ENCODE data around the gene FCGR3A. TPM values are rescaled to one million over a fixed set of nuclear protein-coding genes. Genes with fewer than 3 reads are reported as not detected.
"Not testable (repeated sequence)": the region's sequence is repeated elsewhere in the genome, so short reads cannot be mapped to it uniquely, and the experiment has no call there.

FCGR3A gene
- total RNA-seq, 2 experiments from 2014 or later: not detected

- CTCF ChIA-PET (ENCODE audit: unreplicated experiment); H3K27ac ChIP-seq (ENCODE audit: low read depth, low read length, poor library complexity, severe bottlenecking); H3K9me2 ChIP-seq (ENCODE audit: insufficient read depth, low read length); H4K20me1 ChIP-seq (ENCODE audit: insufficient read depth, low read length); DNase-seq (ENCODE audit: low spot score); H2AFZ ChIP-seq (ENCODE audit: low read length); intact Hi-C loops (cut with micrococcal nuclease; ENCODE audit: unreplicated experiment); H3K4me1 ChIP-seq (ENCODE audit: insufficient read depth, low read length, poor library complexity, severe bottlenecking); H3K79me2 ChIP-seq (ENCODE audit: insufficient read depth, low read depth, low read length); H3K36me3 ChIP-seq (ENCODE audit: insufficient read depth, low read length); H3K9me3 ChIP-seq (ENCODE audit: low read length); BruUV-seq (replicated peaks); POLR2A ChIA-PET: not testable (repeated sequence)
- peak overlapping the region; percentile 69 for H3K4me3 ChIP-seq (ENCODE audit: low read depth, low read length, poor library complexity, severe bottlenecking)
- H3K4me2 ChIP-seq (ENCODE audit: low read length): peak overlapping the region; percentile 76
Observed at GRCh38 chr1:161529463-161530104, 20.0 kb downstream of the FCGR3A start.

- CTCF ChIA-PET (ENCODE audit: unreplicated experiment); H3K27ac ChIP-seq (ENCODE audit: low read depth, low read length, poor library complexity, severe bottlenecking); H3K79me2 ChIP-seq (ENCODE audit: insufficient read depth, low read depth, low read length); H4K20me1 ChIP-seq (ENCODE audit: insufficient read depth, low read length); intact Hi-C loops (cut with micrococcal nuclease; ENCODE audit: unreplicated experiment); H3K9me2 ChIP-seq (ENCODE audit: insufficient read depth, low read length); H3K36me3 ChIP-seq (ENCODE audit: insufficient read depth, low read length); BruUV-seq (replicated peaks); H2AFZ ChIP-seq (ENCODE audit: low read length); H3K4me1 ChIP-seq (ENCODE audit: insufficient read depth, low read length, poor library complexity, severe bottlenecking); H3K4me3 ChIP-seq (ENCODE audit: low read depth, low read length, poor library complexity, severe bottlenecking); H3K4me2 ChIP-seq (ENCODE audit: low read length); H3K9me3 ChIP-seq (ENCODE audit: low read length); DNase-seq (ENCODE audit: low spot score); POLR2A ChIA-PET: not testable (repeated sequence)
Observed at GRCh38 chr1:161528550-161528949, 21.1 kb downstream of the FCGR3A start.

- H3K9me2 ChIP-seq (ENCODE audit: insufficient read depth, low read length); H3K79me2 ChIP-seq (ENCODE audit: insufficient read depth, low read depth, low read length); CTCF ChIA-PET (ENCODE audit: unreplicated experiment); H2AFZ ChIP-seq (ENCODE audit: low read length); intact Hi-C loops (cut with micrococcal nuclease; ENCODE audit: unreplicated experiment); H4K20me1 ChIP-seq (ENCODE audit: insufficient read depth, low read length); H3K9me3 ChIP-seq (ENCODE audit: low read length); H3K36me3 ChIP-seq (ENCODE audit: insufficient read depth, low read length); H3K27ac ChIP-seq (ENCODE audit: low read depth, low read length, poor library complexity, severe bottlenecking); POLR2A ChIA-PET; BruUV-seq (replicated peaks); DNase-seq (ENCODE audit: low spot score); H3K4me3 ChIP-seq (ENCODE audit: low read depth, low read length, poor library complexity, severe bottlenecking); H3K4me2 ChIP-seq (ENCODE audit: low read length); H3K4me1 ChIP-seq (ENCODE audit: insufficient read depth, low read length, poor library complexity, severe bottlenecking): not testable (repeated sequence)
Observed at GRCh38 chr1:161525918-161526317, 23.7 kb downstream of the FCGR3A start.

DNA sequence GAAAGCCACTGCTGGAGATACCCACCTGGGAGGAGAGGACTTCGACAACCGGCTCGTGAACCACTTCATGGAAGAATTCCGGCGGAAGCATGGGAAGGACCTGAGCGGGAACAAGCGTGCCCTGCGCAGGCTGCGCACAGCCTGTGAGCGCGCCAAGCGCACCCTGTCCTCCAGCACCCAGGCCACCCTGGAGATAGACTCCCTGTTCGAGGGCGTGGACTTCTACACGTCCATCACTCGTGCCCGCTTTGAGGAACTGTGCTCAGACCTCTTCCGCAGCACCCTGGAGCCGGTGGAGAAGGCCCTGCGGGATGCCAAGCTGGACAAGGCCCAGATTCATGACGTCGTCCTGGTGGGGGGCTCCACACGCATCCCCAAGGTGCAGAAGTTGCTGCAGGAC, 24.3 kb downstream of the FCGR3A start:
- H3K79me2 ChIP-seq (ENCODE audit: insufficient read depth, low read depth, low read length); H2AFZ ChIP-seq (ENCODE audit: low read length); DNase-seq (ENCODE audit: low spot score); H3K36me3 ChIP-seq (ENCODE audit: insufficient read depth, low read length); H4K20me1 ChIP-seq (ENCODE audit: insufficient read depth, low read length); CTCF ChIA-PET (ENCODE audit: unreplicated experiment); intact Hi-C loops (cut with micrococcal nuclease; ENCODE audit: unreplicated experiment); H3K9me3 ChIP-seq (ENCODE audit: low read length); H3K4me1 ChIP-seq (ENCODE audit: insufficient read depth, low read length, poor library complexity, severe bottlenecking); H3K27ac ChIP-seq (ENCODE audit: low read depth, low read length, poor library complexity, severe bottlenecking); POLR2A ChIA-PET; H3K4me3 ChIP-seq (ENCODE audit: low read depth, low read length, poor library complexity, severe bottlenecking); H3K9me2 ChIP-seq (ENCODE audit: insufficient read depth, low read length); BruUV-seq (replicated peaks): not testable (repeated sequence)
- 0 out of 2 replicates have a peak overlapping the region, but pooled peaks have one; percentile 59 for H3K4me2 ChIP-seq (ENCODE audit: low read length)

DNA sequence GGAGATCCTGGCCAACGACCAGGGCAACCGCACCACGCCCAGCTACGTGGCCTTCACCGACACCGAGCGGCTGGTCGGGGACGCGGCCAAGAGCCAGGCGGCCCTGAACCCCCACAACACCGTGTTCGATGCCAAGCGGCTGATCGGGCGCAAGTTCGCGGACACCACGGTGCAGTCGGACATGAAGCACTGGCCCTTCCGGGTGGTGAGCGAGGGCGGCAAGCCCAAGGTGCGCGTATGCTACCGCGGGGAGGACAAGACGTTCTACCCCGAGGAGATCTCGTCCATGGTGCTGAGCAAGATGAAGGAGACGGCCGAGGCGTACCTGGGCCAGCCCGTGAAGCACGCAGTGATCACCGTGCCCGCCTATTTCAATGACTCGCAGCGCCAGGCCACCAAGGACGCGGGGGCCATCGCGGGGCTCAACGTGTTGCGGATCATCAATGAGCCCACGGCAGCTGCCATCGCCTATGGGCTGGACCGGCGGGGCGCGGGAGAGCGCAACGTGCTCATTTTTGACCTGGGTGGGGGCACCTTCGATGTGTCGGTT, 24.8 kb downstream of the FCGR3A start:
- intact Hi-C loops (cut with micrococcal nuclease; ENCODE audit: unreplicated experiment): not testable (repeated sequence)

DNA sequence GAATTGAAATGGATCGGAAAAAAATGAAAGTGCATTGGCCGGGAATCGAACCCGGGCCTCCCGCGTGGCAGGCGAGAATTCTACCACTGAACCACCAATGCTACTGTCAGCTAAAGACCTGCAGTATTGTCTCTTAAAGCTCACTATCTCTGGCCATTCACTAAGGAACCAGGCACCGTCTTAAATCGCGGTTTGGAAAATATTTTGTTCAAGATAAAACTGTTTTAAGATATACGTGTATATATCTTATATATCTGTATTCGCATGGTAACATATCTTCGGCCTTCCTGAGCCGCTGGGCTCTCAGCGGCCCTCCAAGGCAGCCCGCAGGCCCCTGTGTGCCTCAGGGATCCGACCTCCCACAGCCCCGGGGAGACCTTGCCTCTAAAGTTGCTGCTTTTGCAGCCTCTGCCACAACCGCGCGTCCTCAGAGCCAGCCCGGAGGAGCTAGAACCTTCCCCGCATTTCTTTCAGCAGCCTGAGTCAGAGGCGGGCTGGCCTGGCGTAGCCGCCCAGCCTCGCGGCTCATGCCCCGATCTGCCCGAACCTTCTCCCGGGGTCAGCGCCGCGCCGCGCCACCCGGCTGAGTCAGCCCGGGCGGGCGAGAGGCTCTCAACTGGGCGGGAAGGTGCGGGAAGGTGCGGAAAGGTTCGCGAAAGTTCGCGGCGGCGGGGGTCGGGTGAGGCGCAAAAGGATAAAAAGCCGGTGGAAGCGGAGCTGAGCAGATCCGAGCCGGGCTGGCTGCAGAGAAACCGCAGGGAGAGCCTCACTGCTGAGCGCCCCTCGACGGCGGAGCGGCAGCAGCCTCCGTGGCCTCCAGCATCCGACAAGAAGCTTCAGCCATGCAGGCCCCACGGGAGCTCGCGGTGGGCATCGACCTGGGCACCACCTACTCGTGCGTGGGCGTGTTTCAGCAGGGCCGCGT, 25.5 kb downstream of the FCGR3A start, which contains the start of gene HSPA6:
Gene HSPA6 (plus strand): TSS at position 724 of the 925 bp plus-strand sequence. CDS start 119 bp downstream, at position 843.
- H3K36me3 ChIP-seq (ENCODE audit: insufficient read depth, low read length); H4K20me1 ChIP-seq (ENCODE audit: insufficient read depth, low read length); H3K9me3 ChIP-seq (ENCODE audit: low read length); H3K4me1 ChIP-seq (ENCODE audit: insufficient read depth, low read length, poor library complexity, severe bottlenecking); H3K27ac ChIP-seq (ENCODE audit: low read depth, low read length, poor library complexity, severe bottlenecking); BruUV-seq (replicated peaks); POLR2A ChIA-PET; intact Hi-C loops (cut with micrococcal nuclease; ENCODE audit: unreplicated experiment); H3K79me2 ChIP-seq (ENCODE audit: insufficient read depth, low read depth, low read length); H3K9me2 ChIP-seq (ENCODE audit: insufficient read depth, low read length); CTCF ChIA-PET (ENCODE audit: unreplicated experiment): not testable (repeated sequence)
- Histone ChIP-seq H3K4me3 (ENCODE audit: low read depth, low read length, poor library complexity, severe bottlenecking) (peak within 1 kb of the TSS; percentile 69), H2AFZ (ENCODE audit: low read length) (peak within 1 kb of the TSS; percentile 52), H3K4me2 (ENCODE audit: low read length) (peak within 1 kb of the TSS; percentile 60)
- peak; percentile 65 for DNase-seq (ENCODE audit: low spot score)

More for the DNA sequence above, 24.8 kb downstream of the FCGR3A start:
- H3K4me2 ChIP-seq (ENCODE audit: low read length): peak overlapping the region; percentile 59
- DNase-seq (ENCODE audit: low spot score); H4K20me1 ChIP-seq (ENCODE audit: insufficient read depth, low read length); H3K27ac ChIP-seq (ENCODE audit: low read depth, low read length, poor library complexity, severe bottlenecking); H2AFZ ChIP-seq (ENCODE audit: low read length); H3K4me1 ChIP-seq (ENCODE audit: insufficient read depth, low read length, poor library complexity, severe bottlenecking); H3K36me3 ChIP-seq (ENCODE audit: insufficient read depth, low read length); POLR2A ChIA-PET; BruUV-seq (replicated peaks); H3K9me2 ChIP-seq (ENCODE audit: insufficient read depth, low read length); H3K79me2 ChIP-seq (ENCODE audit: insufficient read depth, low read depth, low read length); CTCF ChIA-PET (ENCODE audit: unreplicated experiment); H3K9me3 ChIP-seq (ENCODE audit: low read length): not testable (repeated sequence)
- H3K4me3 ChIP-seq (ENCODE audit: low read depth, low read length, poor library complexity, severe bottlenecking): peak overlapping the region; percentile 69

Measured in OCI-LY7 (cell line).